GM12878 (cell line): ENCODE data around the gene ZNF92. TPM values are rescaled to one million over a fixed set of nuclear protein-coding genes. Genes with fewer than 3 reads are reported as not detected.
A peak's percentile ranks its signal among the peaks of the same experiment; 100 is the strongest.
"Not testable (repeated sequence)": the region's sequence is repeated elsewhere in the genome, so short reads cannot be mapped to it uniquely, and the experiment has no call there.

Experiments
- ATAC-seq: fragments of 200-7000 bp; cut with Tn5 transposase; 3 replicates; pipeline ENCODE4 v1.9.1; 2020; ENCODE audit warnings: mild to moderate bottlenecking, moderate library complexity
- BruUV-seq: library from RNA; stranded (reverse); fragments of 400-500 nt; replicated peaks from 2 replicates; lab custom pipeline; 2021; lab: Mats Ljungman, UMichigan
- CTCF ChIA-PET: fragments of 300-600 bp; sonication (Branson Sonifier 250); formaldehyde crosslinking; extraction: SDS; loops from one replicate; lab custom pipeline; 2021; ENCODE audit warnings: inconsistent platforms; lab: Yijun Ruan, JAX
- POLR2A ChIA-PET: fragments of 350-600 bp; formaldehyde crosslinking; extraction: SDS; loops from one replicate; lab custom pipeline; 2021; ENCODE audit warnings: inconsistent platforms; lab: Charles Lee
- RAD21 ChIA-PET: fragments of 300-600 bp; sonication (Branson Sonifier 250); formaldehyde crosslinking; loops from one replicate; lab custom pipeline; 2023; ENCODE audit warnings: antibody characterized with exemption; ENCODE audit not compliant: unreplicated experiment; lab: Charles Lee
- SMC1A ChIA-PET: fragments of 300-600 bp; sonication (Branson Sonifier 250); formaldehyde crosslinking; loops from one replicate; lab custom pipeline; 2023; ENCODE audit not compliant: unreplicated experiment, uncharacterized antibody; lab: Charles Lee
- DNase-seq: peaks from one replicate; pipeline ENCODE4 v3.0.0-alpha.2; 2011; ENCODE audit warnings: low read depth, low spot score
- FAIRE-seq: peaks from 3 replicates; lab custom pipeline; 2011; peaks lifted over from hg19 to GRCh38; lab: Jason Lieb, UNC
- H2AFZ ChIP-seq: 2 replicates; pipeline ENCODE4 v1.6.0; 2011; ENCODE audit warnings: low read depth, low read length, control low read depth; ENCODE audit not compliant: control insufficient read depth
- H3K27ac ChIP-seq: 2 replicates; pipeline ENCODE4 v1.5.1; 2011; ENCODE audit warnings: control low read depth; ENCODE audit not compliant: control insufficient read depth, insufficient read depth
- H3K27me3 ChIP-seq, 2 experiments: replicated peaks in 1 of 2; 2 replicates each; pipeline versions ENCODE4 v1.6.0 to v1.6.1; 2011; ENCODE audit warnings: low read length in 1 of 2; ENCODE audit not compliant: control insufficient read depth in 2 of 2, insufficient read depth in 2 of 2
- H3K36me3 ChIP-seq, 2 experiments: 2 replicates each; pipeline ENCODE4 v1.5.1; 2011; ENCODE audit warnings: low read length in 1 of 2; ENCODE audit not compliant: control insufficient read depth in 2 of 2, insufficient read depth in 2 of 2
- H3K4me1 ChIP-seq: 2 replicates; pipeline ENCODE4 v1.6.1; 2011; ENCODE audit warnings: mild to moderate bottlenecking, low read length, moderate library complexity, mixed read lengths; ENCODE audit not compliant: control insufficient read depth, insufficient read depth
- H3K4me2 ChIP-seq: 2 replicates; pipeline ENCODE4 v1.6.0; 2011; ENCODE audit warnings: control low read depth; ENCODE audit not compliant: control insufficient read depth, insufficient read depth
- H3K4me3 ChIP-seq: fragments of 200-600 bp; sonication (generic); 2 replicates; pipeline ENCODE4 v1.5.1; 2016
- H3K79me2 ChIP-seq: 2 replicates; pipeline ENCODE4 v1.6.0; 2011; ENCODE audit warnings: low read length; ENCODE audit not compliant: control insufficient read depth, insufficient read depth
- H3K9ac ChIP-seq: 2 replicates; pipeline ENCODE4 v1.8.0; 2011; ENCODE audit warnings: low read length, control low read depth, mixed read lengths; ENCODE audit not compliant: control insufficient read depth, insufficient read depth
- H3K9me3 ChIP-seq: replicated peaks from 3 replicates; pipeline ENCODE4 v1.5.1; 2011; ENCODE audit warnings: mild to moderate bottlenecking, low read length; ENCODE audit not compliant: control insufficient read depth, insufficient read depth
- H4K20me1 ChIP-seq: 2 replicates; pipeline ENCODE4 v1.6.0; 2011; ENCODE audit not compliant: control insufficient read depth, insufficient read depth
- BRCA1 ChIP-seq: IDR thresholded peaks from 2 replicates; pipeline ENCODE4 v1.6.1; 2011; ENCODE audit warnings: low read depth, low read length, improper control_type of control experiment
- CBX5 ChIP-seq: sonication (generic); IDR thresholded peaks from 2 replicates; pipeline ENCODE4 v1.6.1; 2016; ENCODE audit warnings: low read depth, moderate library complexity, mild to moderate bottlenecking, inconsistent platforms
- IKZF1 ChIP-seq: fragments of 450-650 bp; conservative IDR thresholded peaks from 2 replicates; pipeline ENCODE4 v1.6.1; 2017; ENCODE audit warnings: antibody characterized with exemption, mild to moderate bottlenecking
- JUNB ChIP-seq: IDR thresholded peaks from 2 replicates; pipeline ENCODE4 v1.6.1; 2016; ENCODE audit warnings: antibody characterized with exemption, mild to moderate bottlenecking
- WGBS: methylation state at CpG from one replicate; pipeline ENCODE4 v1.1.6; 2016; ENCODE audit warnings: low lambda C conversion rate; ENCODE audit not compliant: insufficient replicate concordance, insufficient coverage; ENCODE audit errors: missing lambda C conversion rate; 5-methylcytosine and 5-hydroxymethylcytosine counted together
- in situ Hi-C: fragments of 300-500 bp; cut with MboI; formaldehyde crosslinking; loops from 9 replicates; pipeline ENCODE4 v1.14.3; 2018; ENCODE audit warnings: mixed read lengths
- intact Hi-C: fragments of 100-400 bp; cut with micrococcal nuclease; formaldehyde crosslinking; loops from one replicate; pipeline ENCODE4 v1.14.2; 2022; ENCODE audit not compliant: unreplicated experiment
- polyA plus RNA-seq, 11 experiments: library from polyadenylated mRNA; depleted of rRNA in 4 of 11; unstranded in 6 of 11; stranded (reverse) in 5 of 11; fragments of >200 nt; fragmentation: Nextera tagmentation in 4 of 11; fragmentation: Illumina TruSeq in 1 of 11; extraction: Ambion mirVana in 4 of 11; extraction: Trizol in 1 of 11; gene quantifications; 1 replicate in 1 of 11; 2 replicates in 10 of 11; pipeline versions ENCODE4 v1.2.1 to v1.2.3, GENCODE V29; 2011 to 2016; ENCODE audit warnings: inconsistent platforms in 2 of 11, missing spikeins in 2 of 11, low read depth in 1 of 11
- total RNA-seq, 4 experiments: library from RNA; depleted of rRNA in 3 of 4; stranded (reverse); fragments of >200 nt in 3 of 4; fragmentation: Illumina TruSeq in 1 of 4; extraction: Trizol in 1 of 4; gene quantifications; 2 replicates each; pipeline versions ENCODE4 v1.2.1 to v1.2.3, GENCODE V29; 2013 to 2021

Gene ZNF92
- total and polyA plus RNA-seq, 10 of the 15 experiments (the other 5 are each of a cell fraction or from before 2014, with no cell fraction given): 6.7 to 27.6 (median 14.3) TPM

GRCh38 chr7:65404020-65404419 lies 30.4 kb downstream of the ZNF92 start:
- no peaks in the 10 kb centered on the region for H4K20me1 ChIP-seq
- no peak overlapping the region for H3K4me3 ChIP-seq
- no peak overlapping the region for H3K27ac ChIP-seq
- POLR2A ChIA-PET: interaction anchor here (0.6 kb wide), 1 partner anchor 31 kb away, joined by 7 read pairs; no protein-coding TSS in a partner anchor
- DNase-seq (no peak), FAIRE-seq (no peak), ATAC-seq (no peak)
- CTCF ChIA-PET: no interaction called here
- RAD21 ChIA-PET: no interaction called here
- in situ Hi-C loops: loop anchor here (25.0 kb wide), 1 partner anchor 867 kb away; no protein-coding TSS in a partner anchor
- 33% methylated on average over 1 of the region's 1 CpG for WGBS
- H3K9ac ChIP-seq: no peak overlapping the region
- H3K27me3 ChIP-seq: no peaks in the 10 kb centered on the region
- no peak overlapping the region for H2AFZ ChIP-seq
- no peaks in the 10 kb centered on the region for H3K79me2 ChIP-seq
- H3K4me1 ChIP-seq: no peaks in the 10 kb centered on the region
- no TSS peak for BruUV-seq
- peaks cover 14% of the 10 kb centered on the region for H3K9me3 ChIP-seq
- SMC1A ChIA-PET: no interaction called here
- no peak for TF ChIP-seq JUNB
- TF ChIP-seq IKZF1: no peak
- TF ChIP-seq BRCA1: no peak
- TF ChIP-seq CBX5: peak; percentile 98; the same call in 1 of the 2 replicates
- intact Hi-C loops: no loop called here
- peaks cover 0 to 4% of the 10 kb centered on the region in 2 experiments; a peak in 2 of 4 replicates for H3K36me3 ChIP-seq
- H3K4me2 ChIP-seq: no peak overlapping the region

- CTCF ChIA-PET, SMC1A ChIA-PET, RAD21 ChIA-PET, POLR2A ChIA-PET, H3K4me1 ChIP-seq, H3K27me3 ChIP-seq, FAIRE-seq, H3K9ac ChIP-seq, H3K4me2 ChIP-seq, H2AFZ ChIP-seq, H3K4me3 ChIP-seq, H3K36me3 ChIP-seq, intact Hi-C loops, H3K27ac ChIP-seq, ATAC-seq, H4K20me1 ChIP-seq, H3K79me2 ChIP-seq, DNase-seq, BruUV-seq: not testable (repeated sequence)
- in situ Hi-C loops: loop anchor here (25.0 kb wide), 1 partner anchor 869 kb away; no protein-coding TSS in a partner anchor
- 96% methylated on average over 2 of the region's 2 CpGs for WGBS
- H3K9me3 ChIP-seq: peaks cover 11% of the 10 kb centered on the region
Measured at GRCh38 chr7:65406706-65407105, 33.1 kb downstream of the ZNF92 start.
